HEK293 (cell line): Measurements from ENCODE around the gene SDHD.
A peak's percentile ranks its signal among the peaks of the same experiment; 100 is the strongest.

Source experiments
- CTCF ChIA-PET: fragments of 350-600 bp; formaldehyde crosslinking; extraction: SDS; loops from one replicate; lab custom pipeline; 2021; ENCODE audit warnings: antibody characterized with exemption; lab: Yijun Ruan, JAX
- POLR2A ChIA-PET: fragments of 300-600 bp; formaldehyde crosslinking; extraction: SDS; loops from one replicate; lab custom pipeline; 2020; ENCODE audit warnings: antibody characterized with exemption, inconsistent platforms; lab: Yijun Ruan, JAX
- H3K27ac ChIP-seq: fragments of 200-500 bp; sonication (Bioruptor generic); 2 replicates; pipeline ENCODE4 v1.5.1; 2014; ENCODE audit warnings: low read depth, low read length, control low read depth, inconsistent platforms; ENCODE audit errors: extremely low read depth
- H3K36me3 ChIP-seq, 2 experiments: fragments of 200-500 bp in 1 of 2; sonication (Bioruptor generic) in 1 of 2; 1 replicate in 1 of 2; 2 replicates in 1 of 2; pipeline ENCODE4 v1.5.1; 2014 to 2017; ENCODE audit warnings: inconsistent platforms in 2 of 2, low read length in 2 of 2; ENCODE audit not compliant: control insufficient read depth in 2 of 2, insufficient read depth in 1 of 2
- H3K4me1 ChIP-seq: fragments of 200-500 bp; sonication (Bioruptor generic); 2 replicates; pipeline ENCODE4 v1.5.1; 2014; ENCODE audit warnings: mild to moderate bottlenecking, low read length, inconsistent platforms; ENCODE audit not compliant: control insufficient read depth, insufficient read depth
- H3K4me3 ChIP-seq: 2 replicates; pipeline ENCODE4 v1.5.1; 2011; ENCODE audit warnings: low read depth, mild to moderate bottlenecking, control low read depth, low read length, moderate library complexity
- H3K9me3 ChIP-seq: fragments of 200-500 bp; sonication (Bioruptor generic); 2 replicates; pipeline ENCODE4 v1.5.1; 2014; ENCODE audit warnings: low read depth, low read length, inconsistent platforms; ENCODE audit not compliant: control insufficient read depth, insufficient read depth
- GLI4 ChIP-seq: fragments of 450-650 bp; formaldehyde crosslinking; IDR thresholded peaks from 2 replicates; pipeline ENCODE4 v1.5.1; 2016; ENCODE audit warnings: missing biosample characterization, missing genetic modification characterization
- GLIS1 ChIP-seq: fragments of 450-650 bp; formaldehyde crosslinking; IDR thresholded peaks from 2 replicates; pipeline ENCODE4 v1.5.1; 2016; ENCODE audit warnings: missing biosample characterization, missing genetic modification characterization
- IKZF3 ChIP-seq: fragments of 450-650 bp; IDR thresholded peaks from 2 replicates; pipeline ENCODE4 v1.5.0; 2018; ENCODE audit warnings: missing biosample characterization, mild to moderate bottlenecking, missing genetic modification characterization, moderate library complexity
- KLF1 ChIP-seq: fragments of 450-650 bp; formaldehyde crosslinking; IDR thresholded peaks from 2 replicates; pipeline ENCODE4 v1.5.1; 2016; ENCODE audit warnings: missing biosample characterization, missing genetic modification characterization
- RBAK ChIP-seq: fragments of 450-650 bp; formaldehyde crosslinking; IDR thresholded peaks from 2 replicates; pipeline ENCODE4 v1.5.1; 2016; ENCODE audit warnings: missing biosample characterization, missing genetic modification characterization
- SP7 ChIP-seq: fragments of 450-650 bp; formaldehyde crosslinking; IDR thresholded peaks from 2 replicates; pipeline ENCODE4 v1.5.1; 2016; ENCODE audit warnings: missing biosample characterization, missing genetic modification characterization
- TCF7L2 ChIP-seq: IDR thresholded peaks from 2 replicates; pipeline ENCODE4 v1.6.1; 2011; ENCODE audit warnings: low read depth, mild to moderate bottlenecking, inconsistent platforms, low read length, moderate library complexity, borderline replicate concordance
- WT1 ChIP-seq: fragments of 450-650 bp; formaldehyde crosslinking; IDR thresholded peaks from 2 replicates; pipeline ENCODE4 v1.5.1; 2016; ENCODE audit warnings: missing biosample characterization, missing genetic modification characterization
- ZNF132 ChIP-seq: fragments of 450-650 bp; formaldehyde crosslinking; IDR thresholded peaks from 2 replicates; pipeline ENCODE4 v1.5.1; 2017; ENCODE audit warnings: missing biosample characterization, missing genetic modification characterization, borderline replicate concordance
- ZNF354C ChIP-seq: fragments of 450-650 bp; formaldehyde crosslinking; IDR thresholded peaks from 2 replicates; pipeline ENCODE4 v1.5.1; 2016; ENCODE audit warnings: missing biosample characterization, missing genetic modification characterization, low read depth, borderline replicate concordance
- ZNF423 ChIP-seq: fragments of 450-650 bp; formaldehyde crosslinking; IDR thresholded peaks from 2 replicates; pipeline ENCODE4 v1.5.1; 2016; ENCODE audit warnings: missing biosample characterization, missing genetic modification characterization
- ZNF548 ChIP-seq: fragments of 450-650 bp; formaldehyde crosslinking; IDR thresholded peaks from 2 replicates; pipeline ENCODE4 v1.5.1; 2016; ENCODE audit warnings: missing biosample characterization, missing genetic modification characterization
- ZNF600 ChIP-seq: fragments of 450-650 bp; formaldehyde crosslinking; IDR thresholded peaks from 2 replicates; pipeline ENCODE4 v1.5.1; 2016; ENCODE audit warnings: missing biosample characterization, missing genetic modification characterization
- ZNF623 ChIP-seq: fragments of 450-650 bp; formaldehyde crosslinking; IDR thresholded peaks from 2 replicates; pipeline ENCODE4 v1.5.1; 2016; ENCODE audit warnings: missing biosample characterization, missing genetic modification characterization
- TF ChIP-seq, protein P1 (sequence below): fragments of 450-650 bp; formaldehyde crosslinking; IDR thresholded peaks from 2 replicates; pipeline ENCODE4 v1.5.1; 2016; ENCODE audit warnings: missing biosample characterization, missing genetic modification characterization

SDHD gene

DNA sequence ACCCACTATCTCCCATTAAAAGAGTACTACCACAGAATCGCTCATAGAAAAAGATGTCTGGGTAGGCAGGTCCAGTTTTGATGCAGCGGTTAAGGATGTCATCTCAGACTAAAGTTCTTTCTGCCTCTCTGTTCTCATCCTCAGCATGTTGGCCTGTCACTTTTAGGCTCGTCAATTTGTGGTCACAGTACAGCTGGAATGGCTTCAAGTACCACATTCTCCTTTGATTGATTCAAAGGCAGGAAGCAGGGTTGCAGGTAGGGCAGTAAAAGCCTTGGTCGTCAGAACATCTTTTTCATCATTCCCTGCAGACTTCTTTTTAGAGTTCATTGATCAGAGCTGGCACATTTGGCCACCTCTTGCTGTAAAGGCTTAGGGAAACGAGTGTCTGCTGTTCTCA is 28.7 kb downstream of the SDHD start:
- H3K4me3 ChIP-seq = no peak overlapping the region
- no peaks in the 10 kb centered on the region for H3K9me3 ChIP-seq
- ChIA-PET POLR2A (no interaction called here), CTCF (interaction anchor here (0.5 to 6.7 kb wide), 7 partner anchors 18 to 165 kb away, joined by 3 to 70 read pairs (median 4); partner anchors contain the start of gene BCO2)
- TF ChIP-seq ZNF354C (tag by site-specific recombination) = no peak
- no peaks in the 10 kb centered on the region for H3K36me3 ChIP-seq
- H3K27ac ChIP-seq = no peak overlapping the region
- peaks cover 3% of the 10 kb centered on the region; the same call in 1 of the 2 replicates for H3K4me1 ChIP-seq

DNA sequence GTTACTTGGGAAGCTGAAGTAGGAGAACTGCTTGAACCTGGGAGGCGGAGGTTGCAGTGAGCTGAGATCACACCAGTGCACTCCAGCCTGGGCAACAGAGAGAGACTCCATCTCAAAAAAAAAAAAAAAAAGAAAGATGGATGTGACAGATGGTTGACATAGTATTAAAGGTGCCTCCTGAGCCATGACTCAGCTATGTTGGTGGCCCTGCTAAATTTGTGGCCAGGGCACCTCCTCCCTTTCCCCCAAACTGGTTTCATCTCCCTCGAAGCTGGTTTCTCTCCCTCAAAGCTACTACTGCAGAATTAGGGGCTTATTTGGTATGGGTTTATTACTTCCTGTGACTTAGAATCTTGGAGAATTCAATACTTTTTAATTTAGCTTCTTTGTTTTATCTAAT is 31.5 kb downstream of the SDHD start:
- Histone ChIP-seq H3K4me3 (no peak overlapping the region), H3K4me1 (peaks cover 3% of the 10 kb centered on the region; the same call in 1 of the 2 replicates), H3K36me3 (no peaks in the 10 kb centered on the region), H3K9me3 (no peaks in the 10 kb centered on the region), H3K27ac (no peak overlapping the region)
- CTCF ChIA-PET = interaction anchor here (0.6 kb wide), 1 partner anchor 602 kb away, joined by 3 read pairs; no protein-coding TSS in a partner anchor
- POLR2A ChIA-PET = no interaction called here
- no peak for TF ChIP-seq ZNF548

DNA sequence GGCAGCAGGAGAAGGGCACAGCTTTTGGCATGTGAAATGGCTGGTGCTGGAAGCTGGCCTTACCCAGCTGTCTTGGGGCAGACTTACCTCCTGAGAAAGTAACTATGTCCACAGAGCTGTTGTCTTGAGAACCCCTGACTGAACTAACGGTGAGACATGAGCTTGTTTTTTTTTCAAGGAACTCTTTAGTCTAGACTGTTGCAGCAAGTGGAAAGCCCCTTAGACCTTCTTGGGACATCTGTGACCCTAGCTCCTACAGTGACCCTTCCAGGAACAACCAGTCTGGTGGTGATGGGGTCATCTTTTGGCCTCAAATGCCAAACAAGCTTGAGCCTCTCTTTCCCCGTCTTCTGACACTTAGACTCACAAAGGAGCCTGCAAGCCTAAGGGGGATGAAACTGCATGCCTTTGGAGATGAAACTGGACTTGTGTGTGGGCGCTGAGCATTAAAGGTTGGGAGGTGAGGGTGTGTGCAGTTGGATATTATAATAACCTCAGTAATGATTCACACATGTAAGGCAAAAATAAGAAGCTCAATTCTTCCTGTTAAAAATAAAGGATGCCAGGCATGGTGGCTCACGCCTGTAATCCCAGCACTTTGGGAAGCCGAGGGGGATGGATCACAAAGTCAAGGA is 35.4 kb downstream of the SDHD start:
- Histone ChIP-seq H3K4me3 (no peak overlapping the region), H3K9me3 (no peaks in the 10 kb centered on the region), H3K4me1 (peaks cover 3% of the 10 kb centered on the region; the same call in 1 of the 2 replicates), H3K27ac (no peak overlapping the region), H3K36me3 (no peaks in the 10 kb centered on the region)
- CTCF ChIA-PET = interaction anchor here (0.6 to 2.4 kb wide), 7 partner anchors 9 to 1071 kb away, joined by 3 to 19 read pairs (median 6); partner anchors contain the start of gene BCO2
- no peak for TF ChIP-seq IKZF3 (tag by site-specific recombination)
- POLR2A ChIA-PET = no interaction called here

DNA sequence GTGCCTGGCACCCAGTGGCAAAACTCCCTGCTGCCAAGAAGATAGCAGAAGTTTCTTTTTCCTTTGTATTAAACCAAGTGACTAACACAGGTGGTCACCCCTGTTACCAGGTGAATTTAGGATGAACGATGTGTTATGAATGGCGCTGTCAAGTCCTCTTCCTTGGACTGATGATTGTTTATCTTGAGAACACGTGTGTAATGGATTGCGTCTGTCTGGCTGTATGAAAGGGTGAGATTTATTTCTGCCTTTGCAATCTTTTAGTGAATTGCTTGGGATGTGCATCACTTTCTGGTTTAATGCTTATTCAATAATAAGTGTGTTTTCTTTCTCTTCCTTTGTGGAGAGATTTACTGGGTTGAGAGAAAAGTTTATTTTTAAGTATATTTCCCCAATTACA is 36.5 kb downstream of the SDHD start:
- Histone ChIP-seq H3K4me3 (no peak overlapping the region), H3K27ac (no peak overlapping the region), H3K36me3 (no peaks in the 10 kb centered on the region), H3K9me3 (no peaks in the 10 kb centered on the region), H3K4me1 (peaks cover 3% of the 10 kb centered on the region; the same call in 1 of the 2 replicates)
- no peak for TF ChIP-seq GLI4
- ChIA-PET POLR2A (no interaction called here), CTCF (interaction anchor here (2.0 to 2.4 kb wide), 2 partner anchors 10 to 157 kb away, joined by 7 to 19 read pairs; no protein-coding TSS in a partner anchor)

DNA sequence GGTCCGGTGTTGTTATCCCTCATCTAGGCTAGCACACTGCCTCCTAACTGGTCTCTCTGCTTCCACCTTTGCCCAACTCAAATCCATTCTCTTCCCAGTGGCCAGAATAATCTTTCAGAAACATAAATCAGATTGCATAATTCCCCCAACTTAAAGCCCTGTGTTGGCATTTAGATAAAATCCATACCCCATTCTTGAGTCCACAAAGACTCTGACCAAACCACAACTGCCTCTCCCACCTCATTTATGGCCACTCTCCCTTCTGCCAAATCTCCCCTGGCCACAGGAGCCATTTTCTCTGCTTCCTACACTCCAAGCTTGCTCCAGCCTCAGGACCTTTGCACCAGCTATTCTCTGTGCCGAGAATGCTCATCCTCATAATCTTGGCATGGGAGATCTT is 40.4 kb downstream of the SDHD start:
- Histone ChIP-seq H3K4me3 (no peak overlapping the region), H3K27ac (no peak overlapping the region), H3K4me1 (0 out of 2 replicates have a peak, but pooled peaks cover 3% of the 10 kb centered on the region), H3K9me3 (no peaks in the 10 kb centered on the region), H3K36me3 (no peaks in the 10 kb centered on the region)
- ChIA-PET CTCF (interaction anchor here (1.3 kb wide), 1 partner anchor 152 kb away, joined by 3 read pairs; no protein-coding TSS in a partner anchor), POLR2A (no interaction called here)
- TF ChIP-seq ZNF423 (tag by site-specific recombination) = no peak
- TF ChIP-seq ZNF623 (tag by site-specific recombination) = peak; percentile 83

DNA sequence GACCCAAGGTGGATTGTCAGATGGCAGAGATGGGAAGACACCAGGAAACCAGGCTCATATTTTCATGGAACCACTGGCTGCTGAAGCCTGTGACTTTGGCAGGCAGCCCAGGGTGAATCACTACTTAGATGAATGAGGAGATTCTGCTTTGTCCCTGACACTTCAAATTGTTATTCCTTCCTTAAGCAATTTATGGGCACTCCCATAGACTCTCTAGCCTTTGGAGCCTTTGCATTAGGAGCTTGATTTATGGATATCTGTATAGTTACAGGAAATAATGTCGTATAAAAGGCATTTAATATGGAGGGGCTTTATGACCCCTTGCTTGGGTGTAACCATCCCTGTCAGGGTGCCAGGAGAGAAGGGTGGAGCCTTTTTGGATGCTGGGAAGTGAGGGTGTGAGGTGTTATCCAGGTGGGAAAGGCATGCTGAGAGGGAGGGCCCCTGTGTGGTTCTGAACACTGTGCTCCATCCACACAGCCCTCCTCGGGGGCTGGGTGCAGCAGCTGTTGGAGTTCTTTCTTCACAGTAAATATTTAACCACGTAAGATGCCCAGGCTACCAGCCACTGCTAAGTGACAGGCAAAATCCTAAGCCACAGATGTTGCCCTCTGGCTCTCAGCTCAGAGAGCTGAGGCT is 41.9 kb downstream of the SDHD start:
- H3K27ac ChIP-seq = no peak overlapping the region

More for the DNA sequence above, 41.9 kb downstream of the SDHD start:
- Histone ChIP-seq H3K9me3 (no peaks in the 10 kb centered on the region), H3K4me1 (0 out of 2 replicates have a peak, but pooled peaks cover 3% of the 10 kb centered on the region), H3K36me3 (no peaks in the 10 kb centered on the region), H3K4me3 (no peak overlapping the region)
- TF ChIP-seq WT1 (tag by site-specific recombination) (peak; percentile 40; the same call in 1 of the 2 replicates), RBAK (tag by site-specific recombination) (no peak), ZNF132 (tag by site-specific recombination) (no peak), TCF7L2 (no peak), KLF1 (peak; percentile 90), GLIS1 (tag by site-specific recombination) (0 out of 2 replicates have a peak, but pooled peaks have one; percentile 7), ZNF600 (0 out of 2 replicates have a peak, but pooled peaks have one; percentile 20), SP7 (tag by site-specific recombination) (peak; percentile 51)
- TF ChIP-seq, protein P1, sequence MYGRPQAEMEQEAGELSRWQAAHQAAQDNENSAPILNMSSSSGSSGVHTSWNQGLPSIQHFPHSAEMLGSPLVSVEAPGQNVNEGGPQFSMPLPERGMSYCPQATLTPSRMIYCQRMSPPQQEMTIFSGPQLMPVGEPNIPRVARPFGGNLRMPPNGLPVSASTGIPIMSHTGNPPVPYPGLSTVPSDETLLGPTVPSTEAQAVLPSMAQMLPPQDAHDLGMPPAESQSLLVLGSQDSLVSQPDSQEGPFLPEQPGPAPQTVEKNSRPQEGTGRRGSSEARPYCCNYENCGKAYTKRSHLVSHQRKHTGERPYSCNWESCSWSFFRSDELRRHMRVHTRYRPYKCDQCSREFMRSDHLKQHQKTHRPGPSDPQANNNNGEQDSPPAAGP (tag by site-specific recombination) = peak; percentile 36; the same call in 1 of the 2 replicates
- ChIA-PET CTCF (interaction anchor here (0.8 to 1.3 kb wide), 3 partner anchors 8 to 151 kb away, joined by 3 to 7 read pairs (median 3); no protein-coding TSS in a partner anchor), POLR2A (no interaction called here)
